Mononuclear cell (primary cell): ENCODE measurements around the gene PLXNA2. TPM values are rescaled to one million over a fixed set of nuclear protein-coding genes. Genes with fewer than 3 reads are reported as not detected.

ENCODE experiments used
- H3K27me3 ChIP-seq: 2 replicates; pipeline ENCODE4 v1.6.0; 2011; ENCODE audit warnings: low read length, control low read depth; ENCODE audit not compliant: insufficient read depth
- H3K4me1 ChIP-seq: 2 replicates; pipeline ENCODE4 v1.5.1; 2011; ENCODE audit warnings: mild to moderate bottlenecking, low read length, control low read depth; ENCODE audit not compliant: insufficient read depth
- H3K4me3 ChIP-seq: 2 replicates; pipeline ENCODE4 v1.5.1; 2011; ENCODE audit warnings: mild to moderate bottlenecking, low read length, moderate library complexity
- H3K9me3 ChIP-seq: 2 replicates; pipeline ENCODE4 v1.5.1; 2011; ENCODE audit warnings: low read depth, mild to moderate bottlenecking, control low read depth, low read length
- total RNA-seq: library from RNA; depleted of rRNA; stranded (reverse); fragments of >200 nt; gene quantifications from one replicate; pipeline ENCODE4 v1.2.3, GENCODE V29; 2012

PLXNA2 gene
- total RNA-seq, 1 donor, result 2.6 TPM

DNA sequence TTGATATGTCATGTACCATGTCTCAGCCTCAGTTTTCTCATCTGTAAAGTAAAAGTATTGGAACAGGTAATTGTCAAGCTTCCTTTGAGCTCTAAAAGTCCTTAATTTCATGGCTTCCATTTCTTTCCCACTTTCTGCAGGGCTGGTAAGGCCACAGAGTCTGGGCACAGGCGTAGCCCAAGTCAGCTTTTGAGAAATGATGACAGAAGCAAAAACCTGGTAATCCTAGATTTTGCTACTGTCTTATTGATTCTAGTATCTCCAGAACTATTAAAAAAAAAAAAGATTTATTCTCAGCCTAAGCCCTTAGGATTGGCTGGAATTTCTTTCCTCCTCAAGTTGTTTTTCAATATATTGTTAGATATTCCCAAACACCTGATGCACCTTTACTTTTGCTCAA lies 31.3 kb downstream of the PLXNA2 start:
- no peaks in the 10 kb centered on the region for H3K27me3 ChIP-seq
- peaks cover 8% of the 10 kb centered on the region for H3K4me1 ChIP-seq
- no peaks in the 10 kb centered on the region for H3K9me3 ChIP-seq
- H3K4me3 ChIP-seq, result no peak overlapping the region

- peaks cover 8% of the 10 kb centered on the region for H3K4me1 ChIP-seq
- no peak overlapping the region for H3K4me3 ChIP-seq
- no peaks in the 10 kb centered on the region for H3K27me3 ChIP-seq
- H3K9me3 ChIP-seq, result no peaks in the 10 kb centered on the region
Measured at GRCh38 chr1:208211921-208212843, 32.0 kb downstream of the PLXNA2 start.

GRCh38 chr1:208209896-208210589 lies 34.1 kb downstream of the PLXNA2 start:
- H3K27me3 ChIP-seq, result no peaks in the 10 kb centered on the region

GRCh38 chr1:208209286-208209685 lies 34.9 kb downstream of the PLXNA2 start:
- Histone ChIP-seq H3K4me1 (peaks cover 8% of the 10 kb centered on the region), H3K4me3 (no peak overlapping the region), H3K9me3 (no peaks in the 10 kb centered on the region), H3K27me3 (no peaks in the 10 kb centered on the region)

More at GRCh38 chr1:208209896-208210589, 34.1 kb downstream of the PLXNA2 start:
- Histone ChIP-seq H3K4me3 (no peak overlapping the region), H3K4me1 (peaks cover 8% of the 10 kb centered on the region), H3K9me3 (no peaks in the 10 kb centered on the region)

DNA sequence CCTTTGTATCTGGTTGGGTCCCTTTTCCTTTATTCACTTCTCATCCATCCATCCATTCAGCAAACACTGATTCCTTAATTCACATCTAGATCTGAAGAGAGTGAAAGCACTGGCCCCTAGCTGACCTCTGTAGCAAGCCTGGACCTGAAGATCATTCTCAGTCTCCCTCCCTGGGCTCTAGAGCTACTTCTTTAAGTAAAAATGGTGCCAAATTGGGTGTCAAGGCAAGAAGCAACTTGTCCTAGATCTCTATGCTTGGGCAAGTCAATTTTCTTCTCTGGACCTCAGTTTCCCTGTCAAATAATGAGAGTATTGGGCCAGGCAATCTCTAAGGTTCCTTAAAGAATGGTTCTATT lies 36.1 kb downstream of the PLXNA2 start:
- no peaks in the 10 kb centered on the region for H3K9me3 ChIP-seq

GRCh38 chr1:208207388-208208131 lies 36.6 kb downstream of the PLXNA2 start:
- no peaks in the 10 kb centered on the region for H3K4me1 ChIP-seq
- no peaks in the 10 kb centered on the region for H3K27me3 ChIP-seq
- no peak overlapping the region for H3K4me3 ChIP-seq
- H3K9me3 ChIP-seq, result no peaks in the 10 kb centered on the region

More for the DNA sequence above, 36.1 kb downstream of the PLXNA2 start:
- Histone ChIP-seq H3K4me1 (peaks cover under 1% of the 10 kb centered on the region), H3K27me3 (no peaks in the 10 kb centered on the region), H3K4me3 (no peak overlapping the region)

- Histone ChIP-seq H3K4me1 (no peaks in the 10 kb centered on the region), H3K9me3 (no peaks in the 10 kb centered on the region)
Measured at GRCh38 chr1:208206092-208206698, 38.0 kb downstream of the PLXNA2 start.

DNA sequence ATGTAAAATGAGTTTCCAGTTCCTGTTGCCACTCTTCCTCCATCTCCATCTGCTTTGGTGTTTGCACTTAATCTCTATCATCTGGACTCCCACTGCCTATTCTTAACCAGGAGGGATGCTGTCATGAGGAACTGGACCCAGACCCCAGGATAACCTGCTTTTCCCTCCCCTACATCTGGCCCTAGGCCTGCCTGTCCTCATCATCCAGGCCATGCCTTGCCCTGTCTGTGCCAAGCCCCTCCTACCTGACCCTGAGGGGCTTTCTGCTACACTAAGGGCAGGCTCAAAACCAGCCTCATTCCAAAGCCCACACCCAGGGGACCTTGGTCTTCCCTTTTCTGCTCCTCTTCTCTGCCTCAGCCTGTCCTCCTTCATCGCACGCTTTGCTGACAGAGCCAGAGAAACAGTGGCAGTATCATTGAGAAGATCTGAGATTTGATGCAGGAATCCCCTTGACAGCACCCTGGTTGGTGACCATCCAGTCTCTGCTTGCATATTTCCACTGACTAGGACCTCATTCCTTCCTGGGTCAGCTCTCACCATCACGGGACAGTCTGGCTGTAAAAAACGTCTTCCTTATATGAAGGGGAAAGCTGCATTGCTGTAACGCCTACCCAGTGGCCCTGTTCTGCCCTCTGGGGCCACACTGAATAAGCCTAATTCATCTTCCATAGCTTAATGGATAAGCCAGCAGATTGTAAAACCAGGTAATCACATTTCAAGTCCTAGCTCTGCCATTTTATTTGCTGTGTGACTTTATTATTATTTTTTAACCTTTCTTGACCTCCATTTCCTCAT lies 38.8 kb downstream of the PLXNA2 start:
- Histone ChIP-seq H3K9me3 (no peaks in the 10 kb centered on the region), H3K27me3 (no peaks in the 10 kb centered on the region), H3K4me3 (no peak overlapping the region), H3K4me1 (no peaks in the 10 kb centered on the region)

More at GRCh38 chr1:208206092-208206698, 38.0 kb downstream of the PLXNA2 start:
- no peaks in the 10 kb centered on the region for H3K27me3 ChIP-seq
- no peak overlapping the region for H3K4me3 ChIP-seq

GRCh38 chr1:208204779-208205178 lies 39.4 kb downstream of the PLXNA2 start:
- Histone ChIP-seq H3K27me3 (no peaks in the 10 kb centered on the region), H3K4me3 (no peak overlapping the region), H3K9me3 (no peaks in the 10 kb centered on the region), H3K4me1 (no peaks in the 10 kb centered on the region)

DNA sequence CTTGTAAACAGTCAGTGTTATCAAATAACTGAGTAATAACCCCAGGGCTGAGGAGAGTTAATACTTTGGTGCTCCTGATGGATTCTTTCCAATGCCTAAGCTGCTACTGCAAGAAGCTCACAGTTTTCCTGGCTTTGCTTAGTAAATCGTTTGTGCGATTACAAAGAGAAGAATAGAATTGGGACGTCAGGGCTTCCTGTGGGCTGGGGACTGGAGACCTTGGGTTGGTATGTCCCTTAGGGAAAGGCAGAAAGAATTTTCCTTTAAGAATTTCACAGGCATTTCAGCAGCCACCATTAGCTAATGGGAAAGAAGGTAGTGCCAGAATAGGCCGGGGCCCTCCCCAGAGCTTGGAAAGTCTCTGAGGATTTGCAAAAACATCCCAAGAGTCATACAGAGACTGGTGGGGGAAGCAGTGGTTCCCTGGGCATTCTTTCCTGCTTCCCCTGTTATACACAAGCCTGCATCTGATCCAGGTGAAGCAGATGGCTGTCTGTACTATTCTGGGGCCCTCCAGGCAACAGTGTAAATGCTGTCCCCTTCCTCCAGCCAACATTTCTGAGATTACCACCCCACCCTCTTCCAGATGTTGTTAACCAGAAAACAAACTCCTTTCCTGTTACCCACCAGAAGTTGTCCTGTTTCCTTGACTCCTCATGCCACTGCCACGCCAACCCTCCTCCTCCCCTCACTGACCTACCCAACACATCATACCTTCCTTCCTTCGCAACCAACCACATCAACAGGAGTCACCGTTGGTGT lies 40.2 kb downstream of the PLXNA2 start:
- Histone ChIP-seq H3K4me1 (no peaks in the 10 kb centered on the region), H3K27me3 (no peaks in the 10 kb centered on the region), H3K9me3 (no peaks in the 10 kb centered on the region), H3K4me3 (no peak overlapping the region)

DNA sequence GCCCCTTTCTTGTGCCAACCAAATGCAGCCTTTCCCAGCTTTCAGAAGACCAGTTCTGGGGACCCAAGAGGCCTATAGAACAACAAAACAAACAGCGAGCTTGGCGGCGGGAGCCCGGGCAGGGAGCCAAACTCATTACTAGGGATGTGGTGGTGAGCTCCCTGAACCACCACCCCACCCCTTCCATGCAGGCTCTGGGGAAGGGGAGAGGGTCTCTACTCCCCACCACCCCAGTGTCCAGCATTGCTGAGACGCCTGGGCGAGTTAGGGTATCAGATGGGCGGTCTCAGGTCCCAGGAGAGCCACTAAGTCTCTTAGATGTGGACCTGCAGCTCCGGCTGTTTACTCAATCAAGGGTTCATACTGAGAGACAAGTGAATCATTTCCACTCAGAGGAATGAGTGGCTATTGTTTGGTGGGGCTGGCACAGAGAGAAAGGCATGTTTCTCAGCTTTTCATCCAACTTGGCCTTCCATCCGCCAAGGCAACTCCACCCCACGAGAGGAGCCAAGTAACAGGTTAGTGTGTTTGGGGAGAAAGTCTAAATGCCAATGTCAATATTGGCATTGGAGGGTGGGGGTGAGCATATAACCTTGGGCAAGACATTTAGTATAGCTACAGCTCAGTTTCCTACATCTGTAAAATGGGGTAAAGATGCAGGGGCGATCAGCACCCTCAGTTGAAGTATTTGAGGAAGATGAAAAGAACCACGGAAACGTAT lies 40.9 kb downstream of the PLXNA2 start:
- Histone ChIP-seq H3K27me3 (no peaks in the 10 kb centered on the region), H3K4me1 (no peaks in the 10 kb centered on the region)

DNA sequence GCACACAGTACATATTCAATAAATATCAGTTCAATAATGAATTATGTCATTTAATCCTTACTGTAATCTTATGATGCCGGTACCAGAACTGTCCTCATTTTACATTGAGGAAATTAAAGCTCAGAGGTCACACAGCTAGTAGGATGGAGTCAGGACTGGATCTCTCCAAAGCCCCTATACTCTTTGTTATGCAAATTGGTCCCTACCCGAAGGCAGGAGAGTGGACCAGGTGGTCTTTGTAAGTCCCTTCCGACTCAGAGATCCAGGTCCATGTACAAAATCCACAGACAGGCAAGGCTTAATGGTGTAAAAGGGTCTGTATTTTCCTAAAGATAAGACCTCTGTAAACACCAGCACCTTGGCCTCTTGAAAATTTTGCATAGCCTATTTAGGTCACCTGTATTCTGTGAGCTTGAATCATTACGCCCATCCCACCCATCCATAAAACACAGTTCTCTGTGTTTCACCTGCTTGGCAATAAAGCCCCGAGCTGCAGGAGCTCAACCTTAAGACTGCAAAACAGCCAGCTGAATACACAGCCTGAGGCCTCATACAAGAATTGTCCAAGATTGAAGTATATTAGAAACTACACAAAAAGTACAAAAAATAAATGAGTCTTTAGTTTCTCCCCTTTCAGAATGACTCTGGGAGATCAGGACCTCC lies 41.7 kb downstream of the PLXNA2 start:
- H3K27me3 ChIP-seq, result no peaks in the 10 kb centered on the region
- H3K9me3 ChIP-seq, result no peaks in the 10 kb centered on the region
- H3K4me1 ChIP-seq, result no peaks in the 10 kb centered on the region
- H3K4me3 ChIP-seq, result no peak overlapping the region

More for the DNA sequence above, 40.9 kb downstream of the PLXNA2 start:
- H3K9me3 ChIP-seq, result no peaks in the 10 kb centered on the region
- H3K4me3 ChIP-seq, result no peak overlapping the region

- Histone ChIP-seq H3K4me3 (no peak overlapping the region), H3K4me1 (no peaks in the 10 kb centered on the region), H3K9me3 (no peaks in the 10 kb centered on the region), H3K27me3 (no peaks in the 10 kb centered on the region)
Measured at GRCh38 chr1:208201229-208201628, 43.0 kb downstream of the PLXNA2 start.
